GM12878 (cell line): ENCODE data around the gene PLEKHD1. TPM values are rescaled to one million over a fixed set of nuclear protein-coding genes. Genes with fewer than 3 reads are reported as not detected.

Experiments
- ATAC-seq: fragments of 200-7000 bp; cut with Tn5 transposase; 3 replicates; pipeline ENCODE4 v1.9.1; 2020; ENCODE audit warnings: mild to moderate bottlenecking, moderate library complexity
- BruUV-seq: library from RNA; stranded (reverse); fragments of 400-500 nt; replicated peaks from 2 replicates; lab custom pipeline; 2021; lab: Mats Ljungman, UMichigan
- CTCF ChIA-PET: fragments of 300-600 bp; sonication (Branson Sonifier 250); formaldehyde crosslinking; extraction: SDS; loops from one replicate; lab custom pipeline; 2021; ENCODE audit warnings: inconsistent platforms; lab: Yijun Ruan, JAX
- POLR2A ChIA-PET: fragments of 350-600 bp; formaldehyde crosslinking; extraction: SDS; loops from one replicate; lab custom pipeline; 2021; ENCODE audit warnings: inconsistent platforms; lab: Charles Lee
- RAD21 ChIA-PET: fragments of 300-600 bp; sonication (Branson Sonifier 250); formaldehyde crosslinking; loops from one replicate; lab custom pipeline; 2023; ENCODE audit warnings: antibody characterized with exemption; ENCODE audit not compliant: unreplicated experiment; lab: Charles Lee
- SMC1A ChIA-PET: fragments of 300-600 bp; sonication (Branson Sonifier 250); formaldehyde crosslinking; loops from one replicate; lab custom pipeline; 2023; ENCODE audit not compliant: unreplicated experiment, uncharacterized antibody; lab: Charles Lee
- DNase-seq: peaks from one replicate; pipeline ENCODE4 v3.0.0-alpha.2; 2011; ENCODE audit warnings: low read depth, low spot score
- FAIRE-seq: peaks from 3 replicates; lab custom pipeline; 2011; peaks lifted over from hg19 to GRCh38; lab: Jason Lieb, UNC
- H2AFZ ChIP-seq: 2 replicates; pipeline ENCODE4 v1.6.0; 2011; ENCODE audit warnings: low read depth, low read length, control low read depth; ENCODE audit not compliant: control insufficient read depth
- H3K27ac ChIP-seq: 2 replicates; pipeline ENCODE4 v1.5.1; 2011; ENCODE audit warnings: control low read depth; ENCODE audit not compliant: control insufficient read depth, insufficient read depth
- H3K27me3 ChIP-seq, 2 experiments: replicated peaks in 1 of 2; 2 replicates each; pipeline versions ENCODE4 v1.6.0 to v1.6.1; 2011; ENCODE audit warnings: low read length in 1 of 2; ENCODE audit not compliant: control insufficient read depth in 2 of 2, insufficient read depth in 2 of 2
- H3K36me3 ChIP-seq, 2 experiments: 2 replicates each; pipeline ENCODE4 v1.5.1; 2011; ENCODE audit warnings: low read length in 1 of 2; ENCODE audit not compliant: control insufficient read depth in 2 of 2, insufficient read depth in 2 of 2
- H3K4me1 ChIP-seq: 2 replicates; pipeline ENCODE4 v1.6.1; 2011; ENCODE audit warnings: mild to moderate bottlenecking, low read length, moderate library complexity, mixed read lengths; ENCODE audit not compliant: control insufficient read depth, insufficient read depth
- H3K4me2 ChIP-seq: 2 replicates; pipeline ENCODE4 v1.6.0; 2011; ENCODE audit warnings: control low read depth; ENCODE audit not compliant: control insufficient read depth, insufficient read depth
- H3K4me3 ChIP-seq: fragments of 200-600 bp; sonication (generic); 2 replicates; pipeline ENCODE4 v1.5.1; 2016
- H3K79me2 ChIP-seq: 2 replicates; pipeline ENCODE4 v1.6.0; 2011; ENCODE audit warnings: low read length; ENCODE audit not compliant: control insufficient read depth, insufficient read depth
- H3K9ac ChIP-seq: 2 replicates; pipeline ENCODE4 v1.8.0; 2011; ENCODE audit warnings: low read length, control low read depth, mixed read lengths; ENCODE audit not compliant: control insufficient read depth, insufficient read depth
- H3K9me3 ChIP-seq: replicated peaks from 3 replicates; pipeline ENCODE4 v1.5.1; 2011; ENCODE audit warnings: mild to moderate bottlenecking, low read length; ENCODE audit not compliant: control insufficient read depth, insufficient read depth
- H4K20me1 ChIP-seq: 2 replicates; pipeline ENCODE4 v1.6.0; 2011; ENCODE audit not compliant: control insufficient read depth, insufficient read depth
- CREM ChIP-seq: IDR thresholded peaks from 2 replicates; pipeline ENCODE4 v1.6.1; 2014; ENCODE audit warnings: antibody characterized with exemption, low read depth
- ESRRA ChIP-seq: IDR thresholded peaks from 2 replicates; pipeline ENCODE4 v1.6.1; 2012; ENCODE audit warnings: mild to moderate bottlenecking, low read length, improper control_type of control experiment
- WGBS: methylation state at CpG from one replicate; pipeline ENCODE4 v1.1.6; 2016; ENCODE audit warnings: low lambda C conversion rate; ENCODE audit not compliant: insufficient replicate concordance, insufficient coverage; ENCODE audit errors: missing lambda C conversion rate; 5-methylcytosine and 5-hydroxymethylcytosine counted together
- in situ Hi-C: fragments of 300-500 bp; cut with MboI; formaldehyde crosslinking; loops from 9 replicates; pipeline ENCODE4 v1.14.3; 2018; ENCODE audit warnings: mixed read lengths
- intact Hi-C: fragments of 100-400 bp; cut with micrococcal nuclease; formaldehyde crosslinking; loops from one replicate; pipeline ENCODE4 v1.14.2; 2022; ENCODE audit not compliant: unreplicated experiment
- polyA plus RNA-seq, 11 experiments: library from polyadenylated mRNA; depleted of rRNA in 4 of 11; unstranded in 6 of 11; stranded (reverse) in 5 of 11; fragments of >200 nt; fragmentation: Nextera tagmentation in 4 of 11; fragmentation: Illumina TruSeq in 1 of 11; extraction: Ambion mirVana in 4 of 11; extraction: Trizol in 1 of 11; gene quantifications; 1 replicate in 1 of 11; 2 replicates in 10 of 11; pipeline versions ENCODE4 v1.2.1 to v1.2.3, GENCODE V29; 2011 to 2016; ENCODE audit warnings: inconsistent platforms in 2 of 11, missing spikeins in 2 of 11, low read depth in 1 of 11
- total RNA-seq, 4 experiments: library from RNA; depleted of rRNA in 3 of 4; stranded (reverse); fragments of >200 nt in 3 of 4; fragmentation: Illumina TruSeq in 1 of 4; extraction: Trizol in 1 of 4; gene quantifications; 2 replicates each; pipeline versions ENCODE4 v1.2.1 to v1.2.3, GENCODE V29; 2013 to 2021

The PLEKHD1 gene
- total and polyA plus RNA-seq, 10 of the 15 experiments (the other 5 are each of a cell fraction or from before 2014, with no cell fraction given), result 0.01 to 0.08 (median 0.04) TPM; not detected in 6

- no peak for FAIRE-seq
- no peak for DNase-seq
- H3K9me3 ChIP-seq, result no peaks in the 10 kb centered on the region
- 40% methylated on average over 2 of the region's 2 CpGs for WGBS
- H4K20me1 ChIP-seq, result no peaks in the 10 kb centered on the region
- H3K36me3 ChIP-seq, result no peaks in the 10 kb centered on the region
- ChIA-PET POLR2A (no interaction called here), RAD21 (interaction anchor here (0.9 kb wide), 1 partner anchor 11 kb away, joined by 3 read pairs; no protein-coding TSS in a partner anchor), SMC1A (no interaction called here), CTCF (interaction anchor here (1.2 kb wide), 1 partner anchor 76 kb away, joined by 3 read pairs; no protein-coding TSS in a partner anchor)
- H3K79me2 ChIP-seq, result no peaks in the 10 kb centered on the region
- no peaks in the 10 kb centered on the region for H3K4me1 ChIP-seq
- intact Hi-C loops, result no loop called here
- in situ Hi-C loops, result no loop called here
- H3K9ac ChIP-seq, result no peak overlapping the region
- TF ChIP-seq CREM, result no peak
- no peak for TF ChIP-seq ESRRA
- H2AFZ ChIP-seq, result no peak overlapping the region
- no peak overlapping the region for H3K4me2 ChIP-seq
- H3K4me3 ChIP-seq, result no peak overlapping the region
- no TSS peak for BruUV-seq
- no peaks in the 10 kb centered on the region; a peak in 2 of 4 replicates for H3K27me3 ChIP-seq
- H3K27ac ChIP-seq, result no peak overlapping the region
- ATAC-seq, result no peak
These were observed 67.0 kb downstream of the PLEKHD1 start for GRCh38 chr14:69551511-69551910.

GRCh38 chr14:69553252-69553651, 68.7 kb downstream of the PLEKHD1 start:
- Histone ChIP-seq H3K79me2 (no peaks in the 10 kb centered on the region), H3K9me3 (no peaks in the 10 kb centered on the region), H3K9ac (no peak overlapping the region), H3K4me2 (no peak overlapping the region), H3K4me1 (no peaks in the 10 kb centered on the region), H3K4me3 (no peak overlapping the region), H3K27me3 (no peaks in the 10 kb centered on the region; a peak in 2 of 4 replicates), H2AFZ (no peak overlapping the region), H4K20me1 (no peaks in the 10 kb centered on the region), H3K36me3 (no peaks in the 10 kb centered on the region), H3K27ac (no peak overlapping the region)
- TF ChIP-seq ESRRA, result no peak
- no TSS peak for BruUV-seq
- WGBS, result 0% methylated on average over 1 of the region's 1 CpG
- DNase-seq (no peak), ATAC-seq (no peak), FAIRE-seq (no peak)
- intact Hi-C loops (no loop called here), in situ Hi-C loops (no loop called here)
- CTCF ChIA-PET, result interaction anchor here (1.0 kb wide), 1 partner anchor 16 kb away, joined by 3 read pairs; no protein-coding TSS in a partner anchor
- SMC1A ChIA-PET, result interaction anchor here (0.8 to 1.0 kb wide), 2 partner anchors 9 to 295 kb away, joined by 3 read pairs; no protein-coding TSS in a partner anchor
- POLR2A ChIA-PET, result no interaction called here
- RAD21 ChIA-PET, result no interaction called here
